Thyroid gland (tissue), 4 donors: ENCODE results near the gene CUTA.

Source experiments
- POLR2A ChIP-seq, 2 donors: fragments of 450-650 bp; IDR thresholded peaks; one replicate each; pipeline ENCODE4 v1.6.1; 2017; ENCODE audit warnings: antibody characterized with exemption in 2 of 2, mild to moderate bottlenecking in 2 of 2, moderate library complexity in 1 of 2
- TF ChIP-seq, protein P1 (sequence below), 6 experiments: fragments of 200-600 bp in 3 of 6; fragments of 450-650 bp in 3 of 6; sonication (generic) in 3 of 6; IDR thresholded peaks; one replicate each; pipeline ENCODE4 v1.5.1; 2016 to 2019; ENCODE audit warnings: antibody characterized with exemption in 6 of 6, mild to moderate bottlenecking in 2 of 6, inconsistent platforms in 1 of 6, moderate library complexity in 1 of 6

DNA sequence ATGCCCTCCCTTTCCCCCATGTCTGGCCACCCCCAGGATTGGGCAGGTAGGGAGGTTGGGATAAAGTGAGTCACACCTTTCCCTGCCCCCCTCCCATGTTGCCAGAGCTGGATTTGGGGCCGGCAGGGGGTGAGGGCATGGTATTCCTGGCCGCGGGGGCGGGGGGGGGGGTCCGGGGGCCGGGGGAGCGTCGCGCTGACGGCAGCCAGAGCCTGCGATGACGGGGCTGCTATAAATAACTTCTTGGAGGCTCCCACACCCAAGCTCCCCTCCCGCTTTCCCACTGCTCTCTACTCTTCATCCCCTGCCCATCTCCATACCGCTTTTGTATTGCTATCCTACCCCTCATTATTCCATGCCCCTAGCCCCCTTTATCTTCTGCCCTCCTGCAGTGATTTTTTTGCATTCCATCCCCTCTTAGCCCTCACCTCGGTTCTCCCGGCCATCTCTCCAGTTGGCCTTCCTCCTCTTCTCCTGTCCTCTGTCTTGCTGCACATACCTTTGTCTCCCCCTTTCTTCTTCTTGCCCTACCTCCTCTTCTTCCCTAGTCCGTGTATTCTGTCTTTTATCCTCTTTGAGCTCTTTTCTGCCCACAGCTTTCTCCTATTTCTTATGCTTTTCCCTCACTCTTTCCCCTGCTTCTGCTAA lies 15.8 kb upstream of the CUTA start:
- TF ChIP-seq, protein P1, sequence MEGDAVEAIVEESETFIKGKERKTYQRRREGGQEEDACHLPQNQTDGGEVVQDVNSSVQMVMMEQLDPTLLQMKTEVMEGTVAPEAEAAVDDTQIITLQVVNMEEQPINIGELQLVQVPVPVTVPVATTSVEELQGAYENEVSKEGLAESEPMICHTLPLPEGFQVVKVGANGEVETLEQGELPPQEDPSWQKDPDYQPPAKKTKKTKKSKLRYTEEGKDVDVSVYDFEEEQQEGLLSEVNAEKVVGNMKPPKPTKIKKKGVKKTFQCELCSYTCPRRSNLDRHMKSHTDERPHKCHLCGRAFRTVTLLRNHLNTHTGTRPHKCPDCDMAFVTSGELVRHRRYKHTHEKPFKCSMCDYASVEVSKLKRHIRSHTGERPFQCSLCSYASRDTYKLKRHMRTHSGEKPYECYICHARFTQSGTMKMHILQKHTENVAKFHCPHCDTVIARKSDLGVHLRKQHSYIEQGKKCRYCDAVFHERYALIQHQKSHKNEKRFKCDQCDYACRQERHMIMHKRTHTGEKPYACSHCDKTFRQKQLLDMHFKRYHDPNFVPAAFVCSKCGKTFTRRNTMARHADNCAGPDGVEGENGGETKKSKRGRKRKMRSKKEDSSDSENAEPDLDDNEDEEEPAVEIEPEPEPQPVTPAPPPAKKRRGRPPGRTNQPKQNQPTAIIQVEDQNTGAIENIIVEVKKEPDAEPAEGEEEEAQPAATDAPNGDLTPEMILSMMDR (IDR thresholded peaks at IDR 0.05): no peak
- no peak for TF ChIP-seq POLR2A (IDR thresholded peaks at IDR 0.05)
